ENCODE results near the gene CDH4. TPM values are rescaled to one million over a fixed set of nuclear protein-coding genes. Genes with fewer than 3 reads are reported as not detected.

CDH4 gene
- total RNA-seq, 3 donors from 2014 or later (not counting 1 experiment from before 2014, with no cell fraction given): 0.18 TPM; not detected in 2

GRCh38 chr20:61508301-61509096 lies 256.4 kb downstream of the CDH4 start:
- peaks cover 0 to 2% of the 10 kb centered on the region in 2 donors for H3K27me3 Mint-ChIP-seq (ENCODE audit: low read depth in 2 of 2)
- ATAC-seq: no peak
- no peaks in the 10 kb centered on the region for H3K4me1 Mint-ChIP-seq
- TF ChIP-seq CTCF (IDR thresholded peaks at IDR 0.05): no peak
- WGBS (ENCODE audit: insufficient coverage): 87% methylated on average over 13 of the region's 13 CpGs
- no peak overlapping the region for H3K27ac ChIP-seq (ENCODE audit: low read length)
- intact Hi-C loops (cut with micrococcal nuclease): no loop called here
- no peak for DNase-seq
- no peaks in the 10 kb centered on the region for H3K27me3 ChIP-seq (ENCODE audit: control insufficient read depth, insufficient read depth, low read length)
- no peak overlapping the region for H3K4me3 Mint-ChIP-seq
- H3K4me3 ChIP-seq (ENCODE audit: low read length): no peak overlapping the region
- no peaks in the 10 kb centered on the region for H3K4me1 ChIP-seq (ENCODE audit: control insufficient read depth, insufficient read depth, low read length)
- peaks cover 12% of the 10 kb centered on the region for H3K9me3 ChIP-seq (ENCODE audit: control insufficient read depth, insufficient read depth, low read length)
- no peaks in the 10 kb centered on the region for H3K36me3 Mint-ChIP-seq
- H3K9me3 Mint-ChIP-seq: peaks cover 0 to 2% of the 10 kb centered on the region in 2 donors
- no peak overlapping the region for H3K27ac Mint-ChIP-seq
- H3K36me3 ChIP-seq (ENCODE audit: control insufficient read depth, insufficient read depth, low read length): no peaks in the 10 kb centered on the region

GRCh38 chr20:61510778-61511330 lies 258.8 kb downstream of the CDH4 start:
- no peak overlapping the region for H3K27ac Mint-ChIP-seq
- ATAC-seq: no peak
- Histone ChIP-seq H3K4me3 (ENCODE audit: low read length) (no peak overlapping the region), H3K27ac (ENCODE audit: low read length) (no peak overlapping the region), H3K4me1 (ENCODE audit: control insufficient read depth, insufficient read depth, low read length) (no peaks in the 10 kb centered on the region), H3K27me3 (ENCODE audit: control insufficient read depth, insufficient read depth, low read length) (no peaks in the 10 kb centered on the region), H3K36me3 (ENCODE audit: control insufficient read depth, insufficient read depth, low read length) (no peaks in the 10 kb centered on the region), H3K9me3 (ENCODE audit: control insufficient read depth, insufficient read depth, low read length) (peaks cover 5% of the 10 kb centered on the region)
- no peak for TF ChIP-seq CTCF (IDR thresholded peaks at IDR 0.05)
- peaks cover 0 to 2% of the 10 kb centered on the region in 2 donors for H3K27me3 Mint-ChIP-seq (ENCODE audit: low read depth in 2 of 2)
- no peaks in the 10 kb centered on the region for H3K36me3 Mint-ChIP-seq
- intact Hi-C loops (cut with micrococcal nuclease): no loop called here
- no peak overlapping the region for H3K4me3 Mint-ChIP-seq
- peaks cover 0 to 2% of the 10 kb centered on the region in 2 donors for H3K9me3 Mint-ChIP-seq
- 85% methylated on average over 7 of the region's 7 CpGs for WGBS (ENCODE audit: insufficient coverage)
- DNase-seq: no peak
- no peaks in the 10 kb centered on the region for H3K4me1 Mint-ChIP-seq

GRCh38 chr20:61512475-61512874 lies 260.4 kb downstream of the CDH4 start:
- ATAC-seq (no peak), DNase-seq (no peak)
- no peak overlapping the region for H3K27ac Mint-ChIP-seq
- H3K4me3 Mint-ChIP-seq: no peak overlapping the region
- Histone ChIP-seq H3K36me3 (ENCODE audit: control insufficient read depth, insufficient read depth, low read length) (no peaks in the 10 kb centered on the region), H3K27ac (ENCODE audit: low read length) (no peak overlapping the region), H3K4me3 (ENCODE audit: low read length) (no peak overlapping the region), H3K27me3 (ENCODE audit: control insufficient read depth, insufficient read depth, low read length) (no peaks in the 10 kb centered on the region), H3K9me3 (ENCODE audit: control insufficient read depth, insufficient read depth, low read length) (peaks cover 6% of the 10 kb centered on the region), H3K4me1 (ENCODE audit: control insufficient read depth, insufficient read depth, low read length) (no peaks in the 10 kb centered on the region)
- intact Hi-C loops (cut with micrococcal nuclease): no loop called here
- no peaks in the 10 kb centered on the region for H3K36me3 Mint-ChIP-seq
- 85% methylated on average over 10 of the region's 11 CpGs for WGBS (ENCODE audit: insufficient coverage)
- TF ChIP-seq CTCF (IDR thresholded peaks at IDR 0.05): no peak
- peaks cover 0 to 2% of the 10 kb centered on the region in 2 donors for H3K27me3 Mint-ChIP-seq (ENCODE audit: low read depth in 2 of 2)
- H3K9me3 Mint-ChIP-seq: no peaks in the 10 kb centered on the region
- H3K4me1 Mint-ChIP-seq: no peaks in the 10 kb centered on the region
